ENCODE measurements around the gene NR4A2. TPM values are rescaled to one million over a fixed set of nuclear protein-coding genes. Genes with fewer than 3 reads are reported as not detected.

Gene NR4A2
- total RNA-seq, 1 donor from 2014 or later, result 1.7 TPM

DNA sequence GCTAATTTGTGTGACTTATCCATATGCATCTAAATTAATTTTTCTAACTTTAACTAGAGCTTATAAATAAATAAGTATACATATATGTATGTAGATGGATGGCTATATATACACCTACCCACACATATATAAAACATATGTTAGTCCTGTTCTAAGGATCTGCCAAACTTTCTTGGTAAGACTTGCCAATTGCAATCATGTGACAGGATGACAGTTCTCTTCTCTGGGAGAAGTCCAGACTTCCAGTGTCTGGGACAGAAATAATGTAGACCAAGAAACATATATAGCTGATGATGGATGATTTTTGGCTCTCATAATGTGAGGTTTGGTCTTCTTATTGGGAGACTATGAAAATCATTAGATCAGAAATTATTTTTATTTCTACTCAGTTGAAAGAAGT is 30.6 kb upstream of the NR4A2 start:
- H3K27me3 Mint-ChIP-seq (ENCODE audit: low read depth), result peaks cover 5% of the 10 kb centered on the region
- no peak for TF ChIP-seq CTCF (IDR thresholded peaks at IDR 0.05; ENCODE audit: unreplicated experiment)
- H3K4me1 Mint-ChIP-seq, result no peaks in the 10 kb centered on the region
- peaks cover 3% of the 10 kb centered on the region for H3K9me3 Mint-ChIP-seq
- no peak overlapping the region for H3K27ac Mint-ChIP-seq
- no peak for DNase-seq (ENCODE audit: low spot score in 2 of 2, unreplicated experiment in 2 of 2)
- H3K36me3 Mint-ChIP-seq, result no peaks in the 10 kb centered on the region
- no peak overlapping the region for H3K4me3 Mint-ChIP-seq

DNA sequence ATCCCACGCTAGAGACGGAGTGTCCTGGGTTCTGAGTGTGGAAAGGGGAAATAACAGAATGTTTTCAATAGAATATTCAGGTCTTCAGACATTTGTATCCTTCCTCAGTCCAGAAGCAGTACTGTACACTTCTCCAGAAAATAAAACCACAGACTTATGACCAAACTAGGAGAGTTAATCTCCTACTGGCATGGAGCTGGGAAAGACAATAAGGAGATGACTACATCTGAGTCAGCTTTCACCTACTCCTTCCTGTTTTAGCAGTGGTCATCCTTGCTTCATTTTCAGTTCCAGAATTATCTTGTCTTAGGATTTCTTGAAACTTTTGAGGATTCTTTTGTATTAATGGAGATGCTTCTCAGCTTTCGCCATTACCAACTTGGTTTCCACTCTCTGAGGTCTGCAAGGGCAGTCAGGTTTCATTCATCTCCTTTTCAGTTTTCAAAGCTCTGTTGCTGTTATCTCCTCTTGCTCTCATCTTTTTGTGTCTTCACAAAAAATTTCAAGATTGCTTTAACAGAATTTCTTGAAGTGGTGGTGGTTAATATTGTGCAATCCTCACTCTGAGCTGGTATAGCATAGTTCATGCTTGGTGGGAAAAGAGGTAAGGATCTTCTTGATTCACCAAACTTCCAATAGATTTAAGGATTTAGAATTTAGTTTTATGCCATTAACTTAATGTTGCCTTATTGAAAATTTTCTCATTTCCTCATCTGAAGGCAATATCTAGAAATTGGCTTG is 23.7 kb upstream of the NR4A2 start:
- Mint-ChIP-seq H3K27me3 (ENCODE audit: low read depth) (peaks cover 5% of the 10 kb centered on the region), H3K9me3 (no peaks in the 10 kb centered on the region), H3K27ac (no peak overlapping the region), H3K4me3 (no peak overlapping the region), H3K36me3 (no peaks in the 10 kb centered on the region), H3K4me1 (no peaks in the 10 kb centered on the region)
- no peak for TF ChIP-seq CTCF (IDR thresholded peaks at IDR 0.05; ENCODE audit: unreplicated experiment)
- no peak for DNase-seq (ENCODE audit: low spot score in 2 of 2, unreplicated experiment in 2 of 2)

DNA sequence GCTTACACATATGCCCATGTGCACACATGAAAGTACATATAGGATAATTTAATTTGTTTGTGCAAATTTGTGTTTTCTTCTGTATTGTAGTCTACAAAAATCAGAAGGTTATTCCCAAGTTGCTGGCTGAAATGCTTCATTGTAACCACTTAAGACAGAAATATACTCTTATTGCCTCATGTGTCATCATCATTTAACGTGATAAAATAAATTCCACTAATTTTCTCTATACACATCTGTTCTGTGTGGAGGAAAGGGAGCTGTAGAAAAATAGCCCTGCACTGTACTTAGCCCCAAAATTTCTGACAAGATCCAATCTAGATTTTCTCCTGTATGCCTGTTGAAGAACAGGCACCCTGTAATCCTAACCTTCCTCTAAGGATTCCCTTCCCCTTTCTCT is 20.4 kb upstream of the NR4A2 start:
- Mint-ChIP-seq H3K9me3 (no peaks in the 10 kb centered on the region), H3K4me1 (no peaks in the 10 kb centered on the region), H3K4me3 (no peak overlapping the region), H3K27me3 (ENCODE audit: low read depth) (no peaks in the 10 kb centered on the region), H3K36me3 (no peaks in the 10 kb centered on the region), H3K27ac (no peak overlapping the region)
- no peak for TF ChIP-seq CTCF (IDR thresholded peaks at IDR 0.05; ENCODE audit: unreplicated experiment)
- DNase-seq (ENCODE audit: low spot score in 2 of 2, unreplicated experiment in 2 of 2), result no peak

- H3K36me3 Mint-ChIP-seq, result no peaks in the 10 kb centered on the region
- no peaks in the 10 kb centered on the region for H3K4me1 Mint-ChIP-seq
- TF ChIP-seq CTCF (IDR thresholded peaks at IDR 0.05; ENCODE audit: unreplicated experiment), result no peak
- no peak overlapping the region for H3K4me3 Mint-ChIP-seq
- no peaks in the 10 kb centered on the region for H3K27me3 Mint-ChIP-seq (ENCODE audit: low read depth)
- H3K9me3 Mint-ChIP-seq, result no peaks in the 10 kb centered on the region
- H3K27ac Mint-ChIP-seq, result no peak overlapping the region
- no peak for DNase-seq (ENCODE audit: low spot score in 2 of 2, unreplicated experiment in 2 of 2)
These were observed 18.0 kb upstream of the NR4A2 start for GRCh38 chr2:156350374-156351142.

GRCh38 chr2:156349605-156350004 is 17.1 kb upstream of the NR4A2 start:
- no peak for TF ChIP-seq CTCF (IDR thresholded peaks at IDR 0.05; ENCODE audit: unreplicated experiment)

More at GRCh38 chr2:156349605-156350004, 17.1 kb upstream of the NR4A2 start:
- no peaks in the 10 kb centered on the region for H3K4me1 Mint-ChIP-seq
- no peaks in the 10 kb centered on the region for H3K9me3 Mint-ChIP-seq
- H3K36me3 Mint-ChIP-seq, result no peaks in the 10 kb centered on the region
- no peak overlapping the region for H3K27ac Mint-ChIP-seq
- no peak overlapping the region for H3K4me3 Mint-ChIP-seq
- no peaks in the 10 kb centered on the region for H3K27me3 Mint-ChIP-seq (ENCODE audit: low read depth)
- no peak for DNase-seq (ENCODE audit: low spot score in 2 of 2, unreplicated experiment in 2 of 2)
